ENCODE results near the gene OR9G4.

OR9G4 gene

GRCh38 chr11:56748597-56748996 is at the start of gene OR9G4:
Gene OR9G4, minus strand, starts transcription at chr11:56748697. Its CDS starts 4,931 bp downstream, at chr11:56743766.
- DNase-seq, result no peak

GRCh38 chr11:56783448-56784041 is 35.0 kb upstream of the OR9G4 start:
- DNase-seq, result no peak

- DNase-seq, result no peak
Measured at GRCh38 chr11:56782167-56782847, 33.8 kb upstream of the OR9G4 start.

DNA sequence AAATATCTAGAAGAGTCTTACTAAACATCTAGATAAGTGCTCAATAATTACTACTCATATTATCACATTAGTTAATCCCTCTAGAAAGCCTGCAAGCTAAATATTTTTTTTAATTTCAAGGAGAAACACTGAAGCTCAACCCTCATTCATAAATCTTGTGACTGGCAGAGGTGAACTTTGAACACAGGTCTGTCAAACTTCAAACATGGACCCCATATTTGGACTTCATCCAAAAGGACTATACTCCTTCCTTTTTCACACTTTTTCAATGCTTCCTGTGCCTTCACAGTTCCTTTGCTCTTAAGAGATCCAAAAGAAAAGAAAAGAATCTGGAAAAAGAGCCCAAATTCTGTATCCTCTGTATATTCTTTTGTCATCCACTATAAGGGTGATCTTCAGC is 28.3 kb upstream of the OR9G4 start:
- DNase-seq, result no peak

GRCh38 chr11:56764976-56765375 is 16.5 kb upstream of the OR9G4 start:
- DNase-seq, result no peak

DNA sequence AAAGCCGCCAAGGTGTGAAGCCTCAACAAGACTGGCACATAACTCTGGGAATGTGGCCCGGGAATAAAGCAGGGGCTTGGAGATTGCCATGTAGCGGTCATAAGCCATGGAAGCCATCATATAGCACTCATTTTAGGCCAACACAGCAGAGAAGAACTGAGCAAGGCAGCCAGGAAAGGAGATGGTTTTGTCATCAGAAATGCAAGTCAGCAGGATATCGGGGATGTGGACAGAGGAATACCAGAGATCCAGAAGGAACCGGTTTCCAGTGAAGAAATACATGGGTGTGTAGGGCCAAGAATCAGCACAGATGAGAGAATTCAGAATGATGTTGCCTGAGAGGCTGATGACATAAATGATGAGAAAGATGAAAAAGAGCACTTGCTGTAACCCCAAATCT is 3.0 kb upstream of the OR9G4 start:
- DNase-seq, result no peak

DNA sequence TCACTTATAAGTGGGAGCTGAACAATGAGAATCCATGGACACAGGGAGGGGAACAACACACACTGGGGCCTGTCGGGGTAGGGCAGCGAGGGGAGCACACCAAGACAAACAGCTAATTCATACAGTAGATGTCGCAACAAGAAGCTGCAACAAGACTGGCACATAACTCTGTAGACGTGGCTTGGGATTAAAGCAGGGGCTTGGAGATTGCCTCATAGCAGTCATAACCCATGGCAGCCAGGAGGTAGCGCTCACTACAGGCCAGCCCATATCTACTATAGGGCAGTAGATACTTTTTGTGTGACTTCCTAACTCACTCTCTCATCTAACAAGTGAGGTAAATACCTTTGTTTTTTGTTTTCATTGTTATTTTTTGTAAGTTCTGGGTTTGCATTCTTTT is 1.7 kb upstream of the OR9G4 start:
- DNase-seq, result no peak

GRCh38 chr11:56740886-56741285 is 7.6 kb downstream of the OR9G4 start:
- no peak for DNase-seq

DNA sequence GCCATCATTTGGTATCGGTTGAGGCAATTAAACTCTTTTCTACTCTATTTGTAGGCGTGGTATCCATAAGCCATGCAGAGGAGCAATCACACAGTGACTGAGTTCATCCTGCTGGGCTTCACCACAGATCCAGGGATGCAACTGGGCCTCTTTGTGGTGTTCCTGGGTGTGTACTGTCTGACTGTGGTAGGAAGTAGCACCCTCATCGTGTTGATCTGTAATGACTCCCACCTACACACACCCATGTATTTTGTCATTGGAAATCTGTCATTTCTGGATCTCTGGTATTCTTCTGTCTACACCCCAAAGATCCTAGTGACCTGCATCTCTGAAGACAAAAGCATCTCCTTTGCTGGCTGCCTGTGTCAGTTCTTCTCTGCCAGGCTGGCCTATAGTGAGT is 8.4 kb downstream of the OR9G4 start:
- no peak for DNase-seq

DNA sequence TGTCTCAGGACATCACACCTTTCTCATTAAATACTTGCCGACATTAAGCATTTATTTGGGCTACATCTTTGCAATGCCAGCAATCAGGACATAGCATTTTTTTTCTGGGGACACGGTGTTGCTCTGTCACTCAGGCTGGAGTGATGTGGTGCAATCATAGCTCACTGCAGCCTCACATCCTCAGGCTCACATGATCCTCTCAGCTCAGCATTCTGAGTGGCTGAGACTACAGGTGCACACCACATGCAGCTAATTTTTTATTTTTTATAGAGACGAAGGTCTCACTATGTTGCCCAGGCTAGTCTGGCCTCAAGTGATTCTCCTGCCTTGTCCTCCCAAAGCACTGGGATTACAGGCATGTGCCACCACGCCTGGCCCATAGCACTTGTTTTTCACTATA is 28.0 kb downstream of the OR9G4 start:
- no peak for DNase-seq

DNA sequence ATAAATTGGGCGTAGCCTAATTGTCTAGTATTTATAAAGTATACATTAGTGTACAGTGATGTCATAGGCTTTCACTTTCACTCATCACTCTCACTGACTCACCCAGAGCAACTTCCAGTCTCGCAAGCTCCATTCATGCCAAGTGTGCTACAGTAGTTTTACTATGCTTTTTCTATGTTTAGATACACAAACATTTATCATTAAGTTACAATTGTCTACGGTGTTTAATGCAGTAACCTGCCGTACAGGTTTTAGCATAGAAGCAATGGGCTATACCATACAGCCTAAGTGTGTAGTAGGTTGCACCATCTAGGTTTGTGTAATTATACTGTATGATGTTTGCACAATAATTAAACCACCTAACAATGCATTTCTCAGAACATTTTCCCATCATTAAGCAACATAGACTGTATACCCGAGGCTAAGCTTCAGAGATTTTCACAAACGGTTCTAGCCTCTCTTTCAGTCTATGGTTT is 32.1 kb downstream of the OR9G4 start:
- DNase-seq, result no peak

- DNase-seq, result no peak
Measured at GRCh38 chr11:56714206-56714605, 34.3 kb downstream of the OR9G4 start.

DNA sequence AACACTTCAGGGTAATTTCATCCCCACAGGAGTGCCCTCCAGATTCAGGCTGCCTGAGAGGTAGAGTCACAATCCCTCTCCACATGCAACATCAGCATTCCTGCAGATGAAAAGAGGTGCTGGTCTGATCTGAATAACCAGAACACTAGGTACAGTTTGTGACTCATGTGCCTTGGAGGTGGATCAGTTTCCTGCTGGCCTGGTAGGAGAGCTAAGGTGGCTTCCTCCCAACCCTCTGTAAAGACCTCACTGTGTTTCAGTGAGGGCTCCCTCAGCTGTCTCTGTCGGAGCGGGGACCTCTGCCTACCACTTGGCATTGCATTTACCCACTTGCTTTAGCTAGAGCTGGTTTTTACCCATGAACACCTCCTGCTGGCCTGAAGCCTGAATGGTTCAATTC is 42.0 kb downstream of the OR9G4 start:
- DNase-seq, result no peak

- no peak for DNase-seq
Measured at GRCh38 chr11:56705784-56706396, 42.6 kb downstream of the OR9G4 start.

DNA sequence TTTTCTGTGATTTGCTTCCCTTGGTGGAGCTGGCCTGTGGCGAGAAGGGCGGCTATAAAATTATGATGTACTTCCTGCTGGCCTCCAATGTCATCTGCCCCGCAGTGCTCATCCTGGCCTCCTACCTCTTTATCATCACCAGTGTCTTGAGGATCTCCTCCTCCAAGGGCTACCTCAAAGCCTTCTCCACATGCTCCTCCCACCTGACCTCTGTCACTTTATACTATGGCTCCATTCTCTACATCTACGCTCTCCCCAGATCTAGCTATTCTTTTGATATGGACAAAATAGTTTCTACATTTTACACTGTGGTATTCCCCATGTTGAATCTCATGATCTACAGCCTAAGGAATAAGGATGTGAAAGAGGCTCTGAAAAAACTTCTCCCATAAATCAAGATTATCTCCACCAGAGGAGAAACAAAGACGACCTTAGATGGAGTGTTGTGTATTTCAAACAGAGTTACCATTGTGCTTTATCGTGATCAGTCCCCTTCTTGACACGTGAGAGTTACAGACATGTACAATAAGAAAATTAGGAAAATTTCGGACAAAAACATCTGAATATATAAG is 47.5 kb downstream of the OR9G4 start:
- DNase-seq, result no peak

- no peak for DNase-seq
Measured at GRCh38 chr11:56700242-56700913, 48.1 kb downstream of the OR9G4 start.

- no peak for DNase-seq
Measured at GRCh38 chr11:56698795-56699194, 49.7 kb downstream of the OR9G4 start, which contains the start of gene OR9G1. Gene OR9G1, plus strand, starts transcription at chr11:56699095. Its CDS starts 1,293 bp downstream, at chr11:56700388.

DNA sequence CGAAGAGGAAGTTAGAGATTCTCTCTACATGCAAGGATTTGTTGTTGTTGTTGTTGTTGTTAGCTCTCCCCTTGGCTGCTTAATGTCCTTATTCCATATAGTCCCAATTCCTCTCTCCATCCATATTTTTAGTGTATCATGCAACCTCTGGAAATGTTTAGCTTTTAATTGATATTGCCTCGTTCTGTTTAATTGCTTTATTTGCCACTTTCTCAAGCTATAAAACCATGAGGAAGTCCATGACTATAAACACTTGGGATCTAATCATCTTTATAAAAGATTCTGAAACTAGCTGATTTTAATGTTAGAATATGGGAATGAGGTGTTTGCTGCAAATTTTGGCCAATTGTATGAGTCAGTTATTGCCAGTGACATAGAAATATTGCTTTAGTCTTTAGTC is 55.1 kb downstream of the OR9G4 start:
- no peak for DNase-seq

Measured in stimulated activated CD4-positive, alpha-beta T cell treated with anti-CD3 and anti-CD28 coated beads, Interleukin-4, amount 100 ng/mL, for 1 hour (primary cell).